Gastroesophageal sphincter (tissue), 3 donors: ENCODE data around the gene AFAP1.

Experiments used
- POLR2A ChIP-seq, 2 donors: fragments of 450-650 bp; IDR thresholded peaks; one replicate each; pipeline ENCODE4 v1.6.1; 2017; ENCODE audit warnings: antibody characterized with exemption in 2 of 2, mild to moderate bottlenecking in 2 of 2, moderate library complexity in 1 of 2
- TF ChIP-seq, protein P1 (sequence below), 4 experiments: fragments of 200-600 bp in 2 of 4; fragments of 450-650 bp in 2 of 4; sonication (generic) in 1 of 4; IDR thresholded peaks; one replicate each; pipeline ENCODE4 v1.5.1; 2017 to 2019; ENCODE audit warnings: antibody characterized with exemption in 4 of 4, mild to moderate bottlenecking in 2 of 4, moderate library complexity in 2 of 4

DNA sequence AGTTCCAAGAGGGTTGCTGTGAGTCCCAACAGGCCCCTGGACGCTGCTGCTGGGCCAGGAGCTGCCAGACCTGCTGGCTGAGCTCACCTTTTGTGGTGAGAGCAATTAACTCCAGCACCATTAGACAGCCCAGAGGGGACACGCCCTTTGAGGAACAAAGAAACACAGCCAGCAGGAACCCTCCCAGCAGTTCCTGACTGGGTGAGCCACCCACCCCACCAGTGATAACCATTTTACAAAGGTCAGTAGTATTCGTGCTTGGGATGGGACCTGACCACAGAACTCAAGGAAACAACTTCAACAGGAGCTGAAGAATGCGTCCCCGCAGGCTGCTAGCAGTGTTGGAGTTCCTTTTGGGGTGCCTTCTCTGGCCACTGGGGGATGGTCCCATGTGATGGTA, 38.8 kb upstream of the AFAP1 start:
- TF ChIP-seq, protein P1, sequence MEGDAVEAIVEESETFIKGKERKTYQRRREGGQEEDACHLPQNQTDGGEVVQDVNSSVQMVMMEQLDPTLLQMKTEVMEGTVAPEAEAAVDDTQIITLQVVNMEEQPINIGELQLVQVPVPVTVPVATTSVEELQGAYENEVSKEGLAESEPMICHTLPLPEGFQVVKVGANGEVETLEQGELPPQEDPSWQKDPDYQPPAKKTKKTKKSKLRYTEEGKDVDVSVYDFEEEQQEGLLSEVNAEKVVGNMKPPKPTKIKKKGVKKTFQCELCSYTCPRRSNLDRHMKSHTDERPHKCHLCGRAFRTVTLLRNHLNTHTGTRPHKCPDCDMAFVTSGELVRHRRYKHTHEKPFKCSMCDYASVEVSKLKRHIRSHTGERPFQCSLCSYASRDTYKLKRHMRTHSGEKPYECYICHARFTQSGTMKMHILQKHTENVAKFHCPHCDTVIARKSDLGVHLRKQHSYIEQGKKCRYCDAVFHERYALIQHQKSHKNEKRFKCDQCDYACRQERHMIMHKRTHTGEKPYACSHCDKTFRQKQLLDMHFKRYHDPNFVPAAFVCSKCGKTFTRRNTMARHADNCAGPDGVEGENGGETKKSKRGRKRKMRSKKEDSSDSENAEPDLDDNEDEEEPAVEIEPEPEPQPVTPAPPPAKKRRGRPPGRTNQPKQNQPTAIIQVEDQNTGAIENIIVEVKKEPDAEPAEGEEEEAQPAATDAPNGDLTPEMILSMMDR (IDR thresholded peaks at IDR 0.05): no peak
- TF ChIP-seq POLR2A (IDR thresholded peaks at IDR 0.05): no peak
